Cardiac ventricle fibroblast (primary cell): Measurements from ENCODE around the gene ERAP2. TPM values are rescaled to one million over a fixed set of nuclear protein-coding genes. Genes with fewer than 3 reads are reported as not detected.

Experiments used
- total RNA-seq: library from RNA; depleted of rRNA; stranded (reverse); fragments of >200 nt; gene quantifications from 2 replicates; pipeline ENCODE4 v1.2.3, GENCODE V29; 2015

The ERAP2 gene
- total RNA-seq: 0.62 and 1.3 TPM in 2 replicates

GRCh38 chr5:96876292-96876850 lies at the start of gene ERAP2:
Gene ERAP2 (plus strand): TSS chr5:96876500. CDS start chr5:96879686, 3,186 bp downstream.

GRCh38 chr5:96935559-96936430 lies 59.5 kb downstream of the ERAP2 start, which contains the start of gene LNPEP:
Gene LNPEP (plus strand): TSS chr5:96936080. CDS start chr5:96936156, 76 bp downstream.

Other genes starting within 250 kb of the ERAP2 start
- 156 and 193 TPM in 2 replicates for gene CAST, start 214.1 kb upstream of the ERAP2 start, total RNA-seq
- gene ERAP1, start 68.6 kb upstream of the ERAP2 start, total RNA-seq: 38.9 and 45.6 TPM in 2 replicates
- 23.9 and 26.5 TPM in 2 replicates for gene LNPEP, start 59.6 kb downstream of the ERAP2 start, total RNA-seq